ENCODE measurements around the gene GPN1. TPM values are rescaled to one million over a fixed set of nuclear protein-coding genes. Genes with fewer than 3 reads are reported as not detected.

GPN1 gene
- total and polyA plus RNA-seq, 12 donors: 10.6 to 44.6 (median 24.8) TPM

DNA sequence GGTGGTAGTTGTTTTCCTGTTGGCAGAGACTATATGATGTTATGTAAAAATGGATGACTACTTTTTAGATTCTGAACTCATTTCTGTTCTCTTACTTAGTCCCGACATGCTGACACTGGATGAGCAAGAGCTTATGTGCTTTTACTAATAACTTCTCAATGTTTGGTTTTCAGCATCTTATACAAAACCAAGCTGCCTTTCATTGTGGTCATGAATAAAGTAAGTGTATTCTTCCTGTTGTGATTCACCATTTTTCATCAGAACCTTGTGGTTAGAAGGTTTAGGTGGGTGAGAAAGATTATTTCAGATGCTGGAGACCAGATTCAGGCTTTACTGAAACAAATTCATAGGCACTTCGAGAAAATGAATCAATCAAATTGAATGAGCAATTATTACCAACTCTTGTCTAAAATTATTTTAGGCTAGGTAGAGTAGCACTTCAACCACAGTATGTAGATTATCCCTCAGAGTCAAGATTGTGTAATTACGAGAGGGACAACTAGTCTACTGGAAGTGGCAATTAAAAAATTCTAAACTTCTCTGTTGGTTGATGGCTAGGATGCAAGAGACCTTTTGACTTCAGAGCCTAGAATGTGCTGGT is 9.3 kb downstream of the GPN1 start:
- no peak for DNase-seq
- TF ChIP-seq, protein P1, sequence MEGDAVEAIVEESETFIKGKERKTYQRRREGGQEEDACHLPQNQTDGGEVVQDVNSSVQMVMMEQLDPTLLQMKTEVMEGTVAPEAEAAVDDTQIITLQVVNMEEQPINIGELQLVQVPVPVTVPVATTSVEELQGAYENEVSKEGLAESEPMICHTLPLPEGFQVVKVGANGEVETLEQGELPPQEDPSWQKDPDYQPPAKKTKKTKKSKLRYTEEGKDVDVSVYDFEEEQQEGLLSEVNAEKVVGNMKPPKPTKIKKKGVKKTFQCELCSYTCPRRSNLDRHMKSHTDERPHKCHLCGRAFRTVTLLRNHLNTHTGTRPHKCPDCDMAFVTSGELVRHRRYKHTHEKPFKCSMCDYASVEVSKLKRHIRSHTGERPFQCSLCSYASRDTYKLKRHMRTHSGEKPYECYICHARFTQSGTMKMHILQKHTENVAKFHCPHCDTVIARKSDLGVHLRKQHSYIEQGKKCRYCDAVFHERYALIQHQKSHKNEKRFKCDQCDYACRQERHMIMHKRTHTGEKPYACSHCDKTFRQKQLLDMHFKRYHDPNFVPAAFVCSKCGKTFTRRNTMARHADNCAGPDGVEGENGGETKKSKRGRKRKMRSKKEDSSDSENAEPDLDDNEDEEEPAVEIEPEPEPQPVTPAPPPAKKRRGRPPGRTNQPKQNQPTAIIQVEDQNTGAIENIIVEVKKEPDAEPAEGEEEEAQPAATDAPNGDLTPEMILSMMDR (IDR thresholded peaks at IDR 0.05): no peak
- no peak for TF ChIP-seq POLR2A (IDR thresholded peaks at IDR 0.05)
- Histone ChIP-seq H3K4me3 (no peak overlapping the region), H3K9me3 (replicated peaks in 1 of 3) (no peaks in the 10 kb centered on the region), H3K4me1 (replicated peaks in 1 of 2) (no peaks in the 10 kb centered on the region), H3K27ac (no peak overlapping the region), H3K36me3 (replicated peaks in 1 of 2) (peaks cover 0 to 90% of the 10 kb centered on the region in 2 donors), H3K27me3 (no peaks in the 10 kb centered on the region)
- WGBS, 4 donors: 90 to 96% (median 94%) methylated on average over 3 of the region's 3 CpGs
- intact Hi-C loops (cut with DNase I): loop anchor here in 1 of 2 donors (10.0 kb wide), 1 partner anchor 153 kb away; the partner anchor contains the start of gene IFT172

DNA sequence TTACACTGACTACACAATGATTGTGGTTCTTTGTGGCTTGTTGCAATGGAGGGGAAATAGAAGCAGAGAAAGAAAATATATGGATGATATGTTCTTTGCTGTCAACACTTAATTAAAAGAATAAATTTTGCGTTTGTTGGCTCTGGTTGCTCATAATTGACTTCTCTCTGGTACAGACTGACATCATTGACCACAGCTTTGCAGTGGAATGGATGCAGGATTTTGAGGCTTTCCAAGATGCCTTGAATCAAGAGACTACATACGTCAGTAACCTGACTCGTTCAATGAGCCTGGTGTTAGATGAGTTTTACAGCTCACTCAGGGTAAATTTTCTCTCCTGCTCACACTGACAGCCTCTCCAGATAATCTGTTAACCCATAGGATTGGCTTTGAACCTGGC is 9.9 kb downstream of the GPN1 start:
- H3K27ac ChIP-seq: no peak overlapping the region
- intact Hi-C loops (cut with DNase I): loop anchor here in 1 of 2 donors (10.0 kb wide), 1 partner anchor 154 kb away; the partner anchor contains the start of gene IFT172
- no peak for DNase-seq
- no peaks in the 10 kb centered on the region for H3K27me3 ChIP-seq
- H3K9me3 ChIP-seq (replicated peaks in 1 of 3): no peaks in the 10 kb centered on the region
- no peaks in the 10 kb centered on the region for H3K4me1 ChIP-seq (replicated peaks in 1 of 2)
- no peak for TF ChIP-seq POLR2A (IDR thresholded peaks at IDR 0.05)
- TF ChIP-seq, protein P1 (IDR thresholded peaks at IDR 0.05): no peak
- peaks cover 0 to 84% of the 10 kb centered on the region in 2 donors for H3K36me3 ChIP-seq (replicated peaks in 1 of 2)
- H3K4me3 ChIP-seq: no peak overlapping the region
- WGBS, 4 donors: 57 to 85% (median 60%) methylated on average over 3 of the region's 3 CpGs

DNA sequence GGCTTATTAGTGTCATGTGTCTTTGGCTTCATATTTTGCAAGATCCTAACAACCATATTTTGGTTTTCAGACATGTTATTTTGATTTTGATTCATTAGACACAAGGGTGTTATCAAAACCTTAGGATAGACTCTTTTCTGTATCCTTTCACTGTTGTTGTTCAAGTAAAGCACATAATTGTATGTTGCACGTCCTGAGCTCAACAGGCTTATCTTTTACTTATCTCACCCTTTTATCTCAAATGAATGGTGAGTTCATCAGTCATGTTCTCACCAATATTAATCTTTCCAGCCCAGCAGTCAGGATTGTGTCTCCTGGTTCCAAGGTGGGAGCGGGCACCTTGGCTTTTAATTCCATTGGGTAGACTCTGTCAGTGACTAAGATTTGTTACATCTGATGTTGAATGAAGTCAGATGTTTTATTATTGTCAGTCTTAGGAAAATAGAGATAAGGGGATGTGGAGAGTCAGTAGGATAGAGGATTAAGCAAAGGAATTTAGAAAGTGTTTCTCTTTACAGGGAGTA is 11.9 kb downstream of the GPN1 start:
- intact Hi-C loops (cut with DNase I): no loop called here
- Histone ChIP-seq H3K27me3 (no peaks in the 10 kb centered on the region), H3K4me3 (no peak overlapping the region), H3K36me3 (replicated peaks in 1 of 2) (peaks cover 0 to 75% of the 10 kb centered on the region in 2 donors), H3K27ac (no peak overlapping the region), H3K4me1 (replicated peaks in 1 of 2) (no peaks in the 10 kb centered on the region), H3K9me3 (replicated peaks in 1 of 3) (no peaks in the 10 kb centered on the region)
- DNase-seq: no peak
- 59 to 72% (median 68%) methylated on average over 2 of the region's 2 CpGs for WGBS, 4 donors
- TF ChIP-seq POLR2A (IDR thresholded peaks at IDR 0.05): no peak
- TF ChIP-seq, protein P1 (IDR thresholded peaks at IDR 0.05): no peak

DNA sequence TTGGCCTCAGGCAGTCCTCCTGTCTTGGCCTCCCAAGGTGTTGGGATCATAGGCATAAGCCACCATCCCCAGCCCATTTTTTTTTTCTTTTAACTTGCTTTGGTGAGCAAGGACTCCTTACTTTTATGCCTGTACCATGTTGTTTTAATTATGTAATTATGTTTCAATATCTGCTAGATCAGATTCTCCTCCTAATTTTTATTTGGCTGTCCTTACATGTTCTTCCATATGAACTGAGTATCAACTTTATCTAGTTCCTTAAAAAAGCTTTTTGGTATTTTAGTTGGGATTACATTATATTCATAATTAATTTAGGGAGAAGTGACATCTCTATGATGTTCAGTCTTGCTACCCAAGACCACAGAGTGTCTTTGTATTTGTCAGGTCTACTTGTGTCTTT is 16.3 kb downstream of the GPN1 start:
- intact Hi-C loops (cut with DNase I): no loop called here
- no peaks in the 10 kb centered on the region for H3K9me3 ChIP-seq (replicated peaks in 1 of 3)
- no peak for DNase-seq
- peaks cover 0 to 72% of the 10 kb centered on the region in 2 donors for H3K36me3 ChIP-seq (replicated peaks in 1 of 2)
- TF ChIP-seq, protein P1 (IDR thresholded peaks at IDR 0.05): no peak
- TF ChIP-seq POLR2A (IDR thresholded peaks at IDR 0.05): no peak
- no peaks in the 10 kb centered on the region for H3K4me1 ChIP-seq (replicated peaks in 1 of 2)
- no peak overlapping the region for H3K27ac ChIP-seq
- no peak overlapping the region for H3K4me3 ChIP-seq
- H3K27me3 ChIP-seq: no peaks in the 10 kb centered on the region
